Astrocyte of the cerebellum (primary cell): Measurements from ENCODE around the gene MT4.
"Not testable (repeated sequence)": the region's sequence is repeated elsewhere in the genome, so short reads cannot be mapped to it uniquely, and the experiment has no call there.

ENCODE experiments used
- DNase-seq: peaks from one replicate; pipeline ENCODE4 v3.0.0-alpha.2; 2011; ENCODE audit warnings: low read depth
- H3K4me3 ChIP-seq: 2 replicates; pipeline ENCODE4 v1.5.1; 2011; ENCODE audit warnings: mild to moderate bottlenecking, low read depth, low read length, moderate library complexity
- in situ Hi-C: cut with HindIII; loops from 2 replicates; pipeline ENCODE4 v1.10.0; 2017; ENCODE audit warnings: low sequenced_read_pairs
- TF ChIP-seq, protein P1 (sequence below): IDR thresholded peaks from 2 replicates; pipeline ENCODE4 v1.5.1; 2012; ENCODE audit warnings: low read length, low read depth, moderate library complexity, mild to moderate bottlenecking; ENCODE audit errors: missing control alignments

The MT4 gene

GRCh38 chr16:56574625-56575024 is 9.8 kb downstream of the MT4 start:
- DNase-seq: no peak
- H3K4me3 ChIP-seq: no peak overlapping the region
- TF ChIP-seq, protein P1, sequence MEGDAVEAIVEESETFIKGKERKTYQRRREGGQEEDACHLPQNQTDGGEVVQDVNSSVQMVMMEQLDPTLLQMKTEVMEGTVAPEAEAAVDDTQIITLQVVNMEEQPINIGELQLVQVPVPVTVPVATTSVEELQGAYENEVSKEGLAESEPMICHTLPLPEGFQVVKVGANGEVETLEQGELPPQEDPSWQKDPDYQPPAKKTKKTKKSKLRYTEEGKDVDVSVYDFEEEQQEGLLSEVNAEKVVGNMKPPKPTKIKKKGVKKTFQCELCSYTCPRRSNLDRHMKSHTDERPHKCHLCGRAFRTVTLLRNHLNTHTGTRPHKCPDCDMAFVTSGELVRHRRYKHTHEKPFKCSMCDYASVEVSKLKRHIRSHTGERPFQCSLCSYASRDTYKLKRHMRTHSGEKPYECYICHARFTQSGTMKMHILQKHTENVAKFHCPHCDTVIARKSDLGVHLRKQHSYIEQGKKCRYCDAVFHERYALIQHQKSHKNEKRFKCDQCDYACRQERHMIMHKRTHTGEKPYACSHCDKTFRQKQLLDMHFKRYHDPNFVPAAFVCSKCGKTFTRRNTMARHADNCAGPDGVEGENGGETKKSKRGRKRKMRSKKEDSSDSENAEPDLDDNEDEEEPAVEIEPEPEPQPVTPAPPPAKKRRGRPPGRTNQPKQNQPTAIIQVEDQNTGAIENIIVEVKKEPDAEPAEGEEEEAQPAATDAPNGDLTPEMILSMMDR: no peak
- in situ Hi-C loops: no loop called here

- H3K4me3 ChIP-seq: no peak overlapping the region
- peak; percentile 11 for DNase-seq
- in situ Hi-C loops: no loop called here
- TF ChIP-seq, protein P1: peak; percentile 70
Observed at GRCh38 chr16:56576585-56577299, 11.9 kb downstream of the MT4 start.

DNA sequence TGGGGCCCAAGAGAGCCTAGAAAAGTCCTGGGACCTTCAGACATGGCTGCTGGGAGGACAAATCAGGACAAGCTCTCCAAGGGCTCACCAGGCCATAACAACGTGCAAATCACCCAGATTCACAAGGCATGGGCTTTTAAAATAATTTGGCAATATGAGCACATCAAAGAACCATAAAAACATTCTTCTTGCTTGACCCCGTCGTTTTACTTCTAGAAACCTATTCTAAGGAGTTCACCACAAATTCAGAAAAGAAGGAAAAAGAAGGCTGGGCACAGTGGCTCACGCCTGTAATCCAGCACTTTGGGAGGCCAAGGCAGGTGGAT is 12.4 kb downstream of the MT4 start:
- DNase-seq: no peak
- H3K4me3 ChIP-seq: no peak overlapping the region
- TF ChIP-seq, protein P1: no peak
- in situ Hi-C loops: no loop called here

DNA sequence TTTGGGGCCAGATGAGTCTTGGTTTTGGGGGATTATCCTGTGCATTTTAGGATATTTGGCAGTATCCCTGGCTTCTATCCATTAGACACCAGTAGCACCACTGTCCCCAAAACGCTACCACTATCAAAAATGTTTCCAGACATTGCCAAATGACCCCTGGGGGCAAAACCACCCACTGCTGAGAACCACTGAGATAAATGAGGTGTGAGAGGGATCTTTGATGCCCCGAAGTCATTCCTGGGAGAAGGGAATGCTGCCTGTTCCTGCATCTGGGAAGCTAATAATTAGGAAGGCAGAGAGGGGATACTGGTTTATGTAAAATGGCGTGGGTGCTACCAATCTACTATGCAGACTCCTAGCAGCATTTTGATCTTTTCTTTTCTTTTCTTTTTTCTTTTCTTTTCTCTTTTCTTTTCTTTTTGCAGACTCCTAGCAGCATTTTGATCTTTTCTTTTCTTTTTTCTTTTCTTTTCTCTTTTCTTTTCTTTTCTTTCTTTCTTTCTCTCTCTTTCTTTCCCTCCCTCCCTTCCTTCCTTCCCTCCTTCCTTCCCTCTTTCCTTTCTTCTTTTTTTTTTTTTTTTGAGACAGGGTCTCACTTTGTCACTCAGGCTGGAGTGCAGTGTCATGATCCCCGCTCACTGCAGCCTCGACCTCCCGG is 15.6 kb downstream of the MT4 start:
- TF ChIP-seq, protein P1: no peak
- DNase-seq: no peak
- H3K4me3 ChIP-seq: no peak overlapping the region
- in situ Hi-C loops: no loop called here

- DNase-seq, in situ Hi-C loops, H3K4me3 ChIP-seq: not testable (repeated sequence)
Observed at GRCh38 chr16:56582911-56583310, 18.0 kb downstream of the MT4 start.

DNA sequence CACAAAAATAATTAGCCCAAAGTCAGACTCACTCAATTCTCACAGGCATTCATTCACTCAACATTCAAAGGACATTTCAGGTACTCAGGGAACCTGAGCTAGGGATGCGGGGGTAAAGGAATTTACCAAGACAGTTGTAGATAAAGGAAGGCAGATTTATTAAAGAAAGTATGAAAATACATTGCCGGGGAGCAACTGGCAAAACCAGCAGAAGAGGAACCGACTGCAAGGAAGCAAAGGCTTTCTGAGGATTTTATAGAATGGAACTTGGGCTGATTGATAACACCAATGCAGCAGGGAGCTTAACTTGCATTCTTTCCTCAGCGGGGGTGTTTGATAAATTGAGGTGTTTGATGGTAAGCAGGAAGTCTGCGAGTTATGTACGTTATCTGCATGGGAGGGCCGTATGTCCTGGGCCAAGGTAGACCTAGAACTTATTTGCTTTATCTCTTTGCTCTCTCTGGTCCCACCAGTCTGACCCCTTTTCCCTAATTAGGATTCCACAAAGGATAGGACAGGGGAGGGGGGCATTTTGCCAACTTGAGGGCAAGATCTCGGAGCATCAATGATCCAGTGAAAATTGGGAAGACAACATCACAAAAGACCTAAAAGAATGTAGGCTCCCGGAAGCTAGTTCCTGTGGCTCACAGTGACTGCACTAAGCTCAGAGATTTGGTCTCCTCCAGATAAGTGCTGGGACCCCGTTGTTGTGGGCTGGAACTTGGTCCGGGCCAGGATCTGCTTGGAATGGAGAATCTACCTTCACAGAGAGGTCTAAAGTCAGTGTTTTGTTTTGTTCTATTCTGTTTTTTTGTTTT is 18.7 kb downstream of the MT4 start:
- TF ChIP-seq, protein P1: no peak
- DNase-seq: no peak
- H3K4me3 ChIP-seq: no peak overlapping the region
- in situ Hi-C loops: no loop called here

DNA sequence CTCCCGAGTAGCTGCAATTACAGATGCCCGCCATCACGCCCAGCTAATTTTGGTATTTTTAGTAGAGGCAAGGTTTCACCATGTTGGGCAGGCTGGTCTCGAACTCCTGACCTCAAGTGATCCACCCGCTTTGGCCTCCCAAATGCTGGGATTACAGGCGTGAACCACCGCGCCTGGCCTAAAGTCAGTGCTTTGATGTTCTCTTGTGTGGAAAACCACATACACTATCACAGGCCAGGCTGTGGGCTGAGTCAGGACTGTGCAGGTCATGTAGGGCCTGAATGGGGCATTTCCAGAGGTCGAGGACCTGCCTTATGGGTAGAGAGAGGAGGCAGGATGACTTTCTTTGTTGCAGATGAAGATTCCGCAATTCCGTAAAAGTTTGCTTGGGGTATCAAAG is 19.4 kb downstream of the MT4 start:
- no peak overlapping the region for H3K4me3 ChIP-seq
- no peak for DNase-seq
- in situ Hi-C loops: no loop called here
- TF ChIP-seq, protein P1: no peak
